NB4 (cell line): ENCODE results near the gene KRTAP10-8.

ENCODE experiments used
- CTCF ChIP-seq: IDR thresholded peaks from one replicate; pipeline ENCODE4 v1.5.1; 2012; ENCODE audit warnings: low read depth, low read length
- MAX ChIP-seq: IDR thresholded peaks from 2 replicates; pipeline ENCODE4 v1.6.1; 2011; ENCODE audit warnings: low read depth, low read length
- MYC ChIP-seq: IDR thresholded peaks from 2 replicates; pipeline ENCODE4 v1.6.1; 2011; ENCODE audit warnings: low read depth, low read length
- POLR2A ChIP-seq: IDR thresholded peaks from 2 replicates; pipeline ENCODE4 v1.6.1; 2011; ENCODE audit warnings: mild to moderate bottlenecking; ENCODE audit not compliant: insufficient read length; ENCODE audit errors: extremely low read depth

DNA sequence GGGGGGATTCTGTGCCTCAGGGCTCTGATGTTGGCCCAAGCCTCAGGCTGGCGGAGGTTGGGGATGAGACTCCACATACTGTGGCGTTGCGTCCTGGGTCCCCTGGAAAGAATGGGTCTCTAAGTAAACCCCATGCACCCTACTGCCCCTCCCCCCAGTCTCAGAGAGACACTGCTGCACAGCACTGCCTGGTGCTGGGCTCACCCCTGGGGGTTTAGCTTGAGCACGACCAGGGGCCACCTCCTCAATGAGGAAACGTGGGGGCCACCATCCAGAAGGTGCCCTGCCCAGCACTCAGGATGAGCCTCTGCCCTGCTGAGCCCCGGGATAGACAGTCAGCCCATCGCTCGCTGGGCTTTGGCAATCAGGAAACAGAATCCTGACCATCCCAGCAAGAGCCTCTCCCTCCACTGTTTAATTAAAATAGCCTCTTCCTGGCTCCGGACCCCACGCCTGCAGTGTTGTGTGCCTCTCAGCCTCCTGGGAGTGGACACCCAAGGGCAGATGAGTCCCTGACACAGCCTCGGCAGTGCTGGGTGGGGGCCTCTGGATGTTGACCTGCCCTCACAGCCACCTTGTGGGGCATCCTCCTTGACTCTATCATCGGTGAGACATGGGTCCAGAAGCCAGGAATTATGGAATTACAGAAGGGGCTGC, 41.9 kb upstream of the KRTAP10-8 start:
- TF ChIP-seq CTCF: no peak
- TF ChIP-seq MAX: no peak
- TF ChIP-seq POLR2A: no peak
- TF ChIP-seq MYC: no peak
